CD14-positive monocyte (primary cell): ENCODE data around the gene DPF3. TPM values are rescaled to one million over a fixed set of nuclear protein-coding genes. Genes with fewer than 3 reads are reported as not detected.

Experiments
- DNase-seq, 3 donors: peaks; one replicate each; pipeline ENCODE4 v3.0.0-alpha.2; 2011 to 2022
- H2AFZ ChIP-seq: 2 replicates; pipeline ENCODE4 v1.6.0; 2012; ENCODE audit warnings: mild to moderate bottlenecking, low read depth, low read length, inconsistent platforms; ENCODE audit not compliant: insufficient read depth, poor library complexity, severe bottlenecking
- H3K27ac ChIP-seq, 2 donors: 1 replicate in 1 of 2; 2 replicates in 1 of 2; pipeline ENCODE4 v1.5.1; 2012 to 2013; ENCODE audit warnings: low read length in 2 of 2, control low read depth in 1 of 2, inconsistent platforms in 1 of 2, low read depth in 1 of 2, mild to moderate bottlenecking in 1 of 2
- H3K27me3 ChIP-seq, 2 donors: one replicate each; pipeline versions ENCODE4 v1.6.0 to v1.6.1; 2011 to 2013; ENCODE audit warnings: low read length in 2 of 2; ENCODE audit not compliant: control insufficient read depth in 2 of 2, insufficient read depth in 2 of 2
- H3K36me3 ChIP-seq, 2 donors: replicated peaks in 1 of 2; 1 replicate in 1 of 2; 2 replicates in 1 of 2; pipeline versions ENCODE4 v1.5.1 to v1.6.1; 2012 to 2013; ENCODE audit warnings: low read length in 2 of 2, control low read depth in 1 of 2, inconsistent platforms in 1 of 2, mild to moderate bottlenecking in 1 of 2; ENCODE audit not compliant: insufficient read depth in 2 of 2, control insufficient read depth in 1 of 2
- H3K4me1 ChIP-seq, 2 donors: 1 replicate in 1 of 2; 2 replicates in 1 of 2; pipeline versions ENCODE4 v1.5.1 to v1.6.1; 2012 to 2013; ENCODE audit warnings: low read length in 2 of 2, control low read depth in 1 of 2, inconsistent platforms in 1 of 2, mild to moderate bottlenecking in 1 of 2, moderate library complexity in 1 of 2; ENCODE audit not compliant: insufficient read depth in 2 of 2, control insufficient read depth in 1 of 2
- H3K4me2 ChIP-seq: replicated peaks from 2 replicates; pipeline ENCODE3; 2012; ENCODE audit warnings: low read length, moderate library complexity, mild to moderate bottlenecking; ENCODE audit not compliant: poor library complexity, severe bottlenecking; ENCODE audit errors: extremely low read depth
- H3K4me3 ChIP-seq, 3 experiments: fragments of 200-600 bp in 1 of 3; sonication (generic) in 1 of 3; replicated peaks in 1 of 3; 1 replicate in 2 of 3; 2 replicates in 1 of 3; pipeline ENCODE4 v1.5.1; 2011 to 2013; ENCODE audit warnings: low read length in 3 of 3, mild to moderate bottlenecking in 3 of 3, control low read depth in 2 of 3, low read depth in 2 of 3, inconsistent platforms in 1 of 3, moderate library complexity in 1 of 3
- H3K79me2 ChIP-seq: 2 replicates; pipeline ENCODE4 v1.6.0; 2012; ENCODE audit warnings: mild to moderate bottlenecking, control low read depth, inconsistent platforms, low read length, moderate library complexity; ENCODE audit not compliant: insufficient read depth
- H3K9ac ChIP-seq: 2 replicates; pipeline ENCODE4 v1.6.0; 2017; ENCODE audit warnings: low read length, mild to moderate bottlenecking; ENCODE audit not compliant: insufficient read depth, poor library complexity, severe bottlenecking
- H3K9me3 ChIP-seq, 2 donors: replicated peaks in 1 of 2; 1 replicate in 1 of 2; 2 replicates in 1 of 2; pipeline versions ENCODE4 v1.5.1 to v1.6.1; 2012 to 2013; ENCODE audit warnings: low read length in 2 of 2, control low read depth in 1 of 2; ENCODE audit not compliant: control insufficient read depth in 1 of 2, insufficient read depth in 1 of 2
- H4K20me1 ChIP-seq: 2 replicates; pipeline ENCODE4 v1.6.0; 2012; ENCODE audit warnings: mild to moderate bottlenecking, low read length, control low read depth, moderate library complexity; ENCODE audit not compliant: insufficient read depth
- H3K27ac Mint-ChIP-seq, 7 donors: one replicate each; pipeline ENCODE4 v1.8.0; 2020; ENCODE audit warnings: mild to moderate bottlenecking in 7 of 7, mixed read lengths in 7 of 7, moderate library complexity in 6 of 7, inconsistent platforms in 2 of 7
- H3K27me3 Mint-ChIP-seq, 3 donors: one replicate each; pipeline ENCODE4 v1.8.0; 2021 to 2022; ENCODE audit warnings: low read depth in 3 of 3, mild to moderate bottlenecking in 3 of 3, mixed read lengths in 3 of 3, moderate library complexity in 3 of 3, inconsistent platforms in 1 of 3
- H3K36me3 Mint-ChIP-seq, 2 donors: one replicate each; pipeline ENCODE4 v1.8.0; 2020; ENCODE audit warnings: mixed read lengths in 2 of 2, inconsistent platforms in 1 of 2, mild to moderate bottlenecking in 1 of 2
- H3K4me1 Mint-ChIP-seq: one replicate; pipeline ENCODE4 v1.8.0; 2020; ENCODE audit warnings: mild to moderate bottlenecking, mixed read lengths
- H3K4me3 Mint-ChIP-seq, 2 donors: one replicate each; pipeline ENCODE4 v1.8.0; 2020; ENCODE audit warnings: mild to moderate bottlenecking in 2 of 2, mixed read lengths in 2 of 2, moderate library complexity in 1 of 2
- H3K9me3 Mint-ChIP-seq, 7 donors: one replicate each; pipeline ENCODE4 v1.8.0; 2020 to 2022; ENCODE audit warnings: mixed read lengths in 7 of 7, mild to moderate bottlenecking in 6 of 7, moderate library complexity in 6 of 7, inconsistent platforms in 2 of 7
- CTCF ChIP-seq: fragments of 200-600 bp; IDR thresholded peaks from one replicate; pipeline ENCODE4 v1.8.0; 2022; ENCODE audit warnings: antibody characterized with exemption, mild to moderate bottlenecking
- WGBS: methylation state at CpG from one replicate; pipeline ENCODE4 v1.1.5; 2013; ENCODE audit warnings: missing lambda C conversion rate; ENCODE audit not compliant: insufficient coverage; 5-methylcytosine and 5-hydroxymethylcytosine counted together
- intact Hi-C, 2 donors: fragments of 100-400 bp; cut with micrococcal nuclease; formaldehyde crosslinking; loops; one replicate each; pipeline versions ENCODE4 v1.15.0 to v1.15.1; 2023
- polyA plus RNA-seq, 3 donors: library from polyadenylated mRNA; depleted of rRNA in 1 of 3; unstranded in 2 of 3; stranded (reverse) in 1 of 3; fragments of 300-500 nt in 2 of 3; fragments of >200 nt in 1 of 3; fragmentation: Illumina TruSeq in 2 of 3; gene quantifications; 1 replicate in 2 of 3; 2 replicates in 1 of 3; pipeline ENCODE4 v1.2.3, GENCODE V29; 2012 to 2021

Gene DPF3
- polyA plus RNA-seq, 3 donors: 0.33 to 0.39 TPM; not detected in 1

- H3K4me1 Mint-ChIP-seq: no peaks in the 10 kb centered on the region
- TF ChIP-seq CTCF: no peak
- H3K36me3 ChIP-seq: no peaks in the 10 kb centered on the region
- H3K9me3 Mint-ChIP-seq: peaks cover 0 to 5% (median 1%) of the 10 kb centered on the region in 7 donors
- H3K4me1 ChIP-seq: no peaks in the 10 kb centered on the region
- H3K79me2 ChIP-seq: no peaks in the 10 kb centered on the region
- no peak overlapping the region for H3K4me3 ChIP-seq
- no peak overlapping the region for H3K9ac ChIP-seq
- intact Hi-C loops: no loop called here
- no peak overlapping the region for H2AFZ ChIP-seq
- no peaks in the 10 kb centered on the region for H4K20me1 ChIP-seq
- H3K27ac Mint-ChIP-seq: no peak overlapping the region
- no peak overlapping the region for H3K27ac ChIP-seq
- H3K4me2 ChIP-seq: no peak overlapping the region
- no peaks in the 10 kb centered on the region for H3K27me3 ChIP-seq
- H3K36me3 Mint-ChIP-seq: no peaks in the 10 kb centered on the region
- H3K27me3 Mint-ChIP-seq: peaks cover 0 to 5% (median 4%) of the 10 kb centered on the region in 3 donors
- WGBS: 92% methylated on average over 2 of the region's 6 CpGs
- H3K4me3 Mint-ChIP-seq: no peak overlapping the region
- no peaks in the 10 kb centered on the region for H3K9me3 ChIP-seq
- DNase-seq: no peak
Observed at GRCh38 chr14:72809063-72809462, 84.8 kb downstream of the DPF3 start.

GRCh38 chr14:72808564-72808963 lies 85.3 kb downstream of the DPF3 start:
- Mint-ChIP-seq H3K4me3 (no peak overlapping the region), H3K27me3 (peaks cover 2 to 5% (median 4%) of the 10 kb centered on the region in 3 donors), H3K36me3 (no peaks in the 10 kb centered on the region), H3K9me3 (peaks cover 0 to 5% (median 1%) of the 10 kb centered on the region in 7 donors), H3K4me1 (no peaks in the 10 kb centered on the region), H3K27ac (no peak overlapping the region)
- H3K27me3 ChIP-seq: no peaks in the 10 kb centered on the region
- no peaks in the 10 kb centered on the region for H4K20me1 ChIP-seq
- no peak overlapping the region for H3K27ac ChIP-seq
- H3K9me3 ChIP-seq: no peaks in the 10 kb centered on the region
- no peak overlapping the region for H3K9ac ChIP-seq
- no peak overlapping the region for H2AFZ ChIP-seq
- no peak for DNase-seq
- H3K4me3 ChIP-seq: no peak overlapping the region
- no peaks in the 10 kb centered on the region for H3K36me3 ChIP-seq
- H3K4me1 ChIP-seq: no peaks in the 10 kb centered on the region
- intact Hi-C loops: no loop called here
- WGBS: no CpG with 5 or more reads among the region's 4 CpGs
- no peaks in the 10 kb centered on the region for H3K79me2 ChIP-seq
- TF ChIP-seq CTCF: no peak
- H3K4me2 ChIP-seq: no peak overlapping the region
